ENCODE results near the gene NTN1.

NTN1 gene

DNA sequence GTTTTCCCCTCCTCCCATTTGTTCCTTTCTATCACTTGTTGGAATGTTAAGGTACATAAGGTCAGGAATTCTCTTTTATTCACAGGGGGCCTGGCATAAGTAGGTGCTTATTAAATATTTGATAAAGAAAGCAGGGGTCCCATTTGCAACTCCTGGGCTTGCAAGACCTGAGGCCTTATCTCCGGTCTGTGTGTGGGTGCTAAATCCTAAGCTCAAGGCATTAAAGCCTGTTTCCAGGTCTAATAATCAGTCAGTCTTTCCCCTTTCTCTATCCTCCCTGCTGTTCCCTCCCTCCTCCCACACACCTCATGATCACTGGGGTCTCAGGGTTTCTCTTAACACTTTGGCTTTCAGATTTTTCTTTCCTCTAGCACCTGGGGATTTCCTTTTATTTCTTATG is 17.1 kb downstream of the NTN1 start:
- no peak for DNase-seq

DNA sequence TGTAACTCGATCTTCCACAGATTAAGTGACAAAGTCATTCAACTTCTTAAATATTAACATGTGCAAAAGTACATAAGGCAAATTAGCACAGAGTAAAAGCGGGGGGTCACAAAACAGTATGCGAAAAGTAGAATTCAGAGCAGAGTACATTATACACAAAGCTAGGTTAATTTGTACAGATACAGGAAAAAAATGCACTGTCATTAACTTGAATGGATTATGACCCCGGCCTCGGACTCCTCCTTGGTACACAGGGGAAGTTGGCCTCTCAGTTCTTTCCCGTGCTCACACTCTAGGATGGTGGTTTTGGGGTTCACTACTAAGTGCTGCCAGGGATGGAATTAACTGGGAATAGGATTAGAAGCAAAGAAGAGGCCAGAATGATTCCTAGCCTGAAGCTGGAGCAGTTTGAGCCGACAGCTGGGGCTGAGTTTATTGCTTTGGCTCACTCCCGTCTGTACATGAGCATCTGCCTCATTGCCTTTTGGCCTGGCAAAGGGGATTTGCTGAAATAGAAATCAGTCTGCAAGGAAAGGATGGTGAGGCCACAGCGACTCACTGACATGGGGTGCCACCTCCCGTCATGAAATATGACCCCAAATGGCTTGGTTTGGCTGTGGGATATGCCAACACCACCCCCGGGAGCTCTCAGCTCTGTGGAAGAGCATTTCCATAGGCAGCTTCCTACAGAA is 23.6 kb downstream of the NTN1 start:
- DNase-seq: no peak

DNA sequence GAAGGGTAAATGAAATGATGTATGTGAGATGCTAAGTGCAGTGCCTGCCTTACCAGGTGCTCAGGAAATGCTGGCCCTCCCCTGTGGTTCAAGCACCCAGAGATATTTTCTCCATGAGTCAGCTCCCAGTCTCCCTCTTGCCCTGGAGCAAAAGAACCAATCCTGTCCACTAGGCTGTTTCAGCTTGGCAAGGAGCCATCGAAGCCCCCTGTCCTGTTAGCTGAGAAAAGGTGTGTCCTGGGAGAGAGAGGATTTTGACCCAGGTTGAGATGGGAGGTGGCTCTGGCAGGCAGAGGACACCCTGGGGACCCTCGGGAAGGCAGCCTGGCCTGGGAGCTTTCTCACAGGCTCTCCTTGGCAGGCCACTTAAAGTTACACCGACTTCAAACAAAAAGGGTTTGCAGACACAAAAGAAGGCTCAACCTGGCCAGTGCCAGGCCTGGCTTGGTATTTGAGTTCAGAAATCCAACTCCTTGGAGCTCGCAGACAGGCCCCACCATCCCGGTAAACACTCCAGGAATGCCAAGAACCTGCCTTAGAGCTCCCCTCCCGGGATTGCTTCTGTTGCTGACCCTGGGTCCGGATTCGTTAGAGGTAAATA is 29.6 kb downstream of the NTN1 start:
- DNase-seq: no peak

DNA sequence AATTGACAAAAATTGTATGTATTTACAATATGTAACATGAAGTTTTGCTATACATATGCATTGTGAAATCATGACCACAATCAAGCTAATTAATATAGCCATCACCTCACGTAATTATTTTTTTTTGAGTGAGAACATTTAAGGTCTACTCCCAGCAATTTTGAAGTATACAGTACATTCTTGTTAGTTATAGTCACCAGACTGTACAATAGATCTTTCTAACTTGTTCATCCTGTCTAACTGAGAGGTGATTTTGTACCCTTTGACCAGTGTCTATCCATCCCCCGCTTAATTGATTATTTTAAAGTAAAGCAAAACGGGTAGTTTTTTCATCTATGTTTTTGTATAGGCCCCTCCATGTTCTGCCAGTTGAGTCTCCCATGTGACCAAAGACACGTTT is 30.3 kb downstream of the NTN1 start:
- no peak for DNase-seq

DNA sequence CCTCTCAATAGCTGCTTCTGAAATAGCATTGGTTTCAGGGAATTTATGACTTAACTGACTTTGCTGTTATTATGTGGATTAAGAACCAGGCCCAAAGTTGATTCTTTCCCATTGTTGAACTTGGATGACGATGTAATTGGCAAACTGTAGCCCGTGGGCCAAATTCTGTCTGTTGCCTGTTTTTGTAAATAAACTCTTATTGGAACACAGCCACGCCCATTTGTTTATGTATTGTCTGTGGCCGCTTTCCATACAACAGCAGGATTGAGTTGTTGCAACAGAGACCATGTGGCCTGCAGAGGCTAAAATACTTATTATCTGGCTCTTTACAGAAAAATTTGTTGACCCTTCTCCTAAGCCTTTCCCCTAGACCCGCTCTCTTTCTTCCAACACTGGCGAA is 31.6 kb downstream of the NTN1 start:
- no peak for DNase-seq

DNA sequence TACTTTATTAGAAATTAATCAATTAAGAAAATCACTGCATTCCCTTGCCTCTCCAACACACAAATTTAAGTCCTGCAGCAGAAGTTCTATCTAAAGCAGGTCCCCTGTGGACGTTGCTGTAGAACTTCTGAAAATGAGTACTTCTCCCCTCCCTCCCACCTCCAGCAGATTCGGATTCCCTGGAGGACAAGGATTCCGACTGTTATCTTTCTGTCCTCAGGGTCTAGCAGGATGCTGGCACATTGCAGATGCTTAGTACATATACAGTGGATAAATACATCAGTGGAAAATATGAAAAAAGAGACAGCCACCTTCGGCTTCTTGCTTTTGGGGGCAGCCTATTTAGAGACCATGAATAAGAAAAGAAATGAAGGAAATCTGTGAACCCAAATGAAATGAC is 32.1 kb downstream of the NTN1 start:
- DNase-seq: no peak

DNA sequence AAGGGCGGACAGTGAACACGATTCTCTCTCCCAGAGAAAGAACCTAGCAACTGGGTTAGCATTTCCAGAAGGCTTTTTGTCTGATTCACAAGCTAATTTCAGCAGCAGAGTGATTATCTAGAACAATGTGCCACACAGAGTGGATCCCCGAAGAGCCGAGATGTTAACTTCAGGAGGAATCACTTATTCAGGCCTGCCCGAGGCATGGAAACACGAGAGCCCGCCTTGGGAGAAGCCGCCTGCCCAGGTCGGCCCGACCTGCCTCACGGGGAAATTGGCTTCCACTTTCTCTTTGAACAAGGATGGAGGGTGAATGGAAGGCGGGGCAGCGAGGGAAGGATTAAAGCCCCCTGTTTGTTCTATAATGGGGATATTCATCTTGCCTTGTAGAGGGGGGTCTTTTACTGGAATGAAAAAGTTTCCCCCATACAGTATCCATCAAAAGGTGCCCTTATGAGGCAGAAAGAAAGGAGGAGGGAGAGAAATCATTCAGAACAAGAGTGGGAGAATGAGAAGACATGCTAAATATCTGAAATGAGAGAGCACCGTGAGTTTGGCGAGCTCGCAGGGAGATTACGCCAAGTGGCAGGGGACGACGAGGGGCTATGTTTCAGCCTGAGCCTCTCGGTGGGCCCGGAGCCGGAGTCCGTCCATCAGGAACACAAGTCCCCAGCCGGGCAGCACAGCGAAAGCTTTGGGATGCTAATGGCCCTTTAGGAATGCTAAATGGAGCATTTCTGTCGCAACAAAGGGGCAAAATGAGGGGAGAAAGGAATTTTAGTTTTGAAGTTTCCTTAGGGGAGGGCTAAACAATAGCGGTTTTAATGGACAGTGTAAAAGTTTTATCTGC is 33.0 kb downstream of the NTN1 start:
- DNase-seq: no peak

DNA sequence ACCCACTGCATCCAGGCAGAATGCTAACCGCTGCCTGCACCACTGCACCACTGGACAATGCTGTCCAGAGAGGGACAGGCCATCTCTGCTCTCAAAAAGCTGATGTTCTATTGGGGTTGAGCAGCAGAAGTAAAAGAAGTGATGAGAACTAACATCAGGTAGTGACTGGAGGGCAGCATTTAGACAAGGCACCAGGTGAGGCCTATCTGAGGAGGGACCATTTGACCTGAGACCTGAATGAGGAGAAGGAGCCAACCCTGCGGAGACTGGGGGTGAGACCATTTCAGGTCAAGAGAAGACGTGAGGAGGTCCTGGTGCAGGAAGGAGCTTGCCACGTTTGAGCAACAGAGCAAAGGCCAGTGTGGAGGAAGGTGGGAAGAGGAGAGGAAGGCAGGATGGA is 34.0 kb downstream of the NTN1 start:
- DNase-seq: no peak

DNA sequence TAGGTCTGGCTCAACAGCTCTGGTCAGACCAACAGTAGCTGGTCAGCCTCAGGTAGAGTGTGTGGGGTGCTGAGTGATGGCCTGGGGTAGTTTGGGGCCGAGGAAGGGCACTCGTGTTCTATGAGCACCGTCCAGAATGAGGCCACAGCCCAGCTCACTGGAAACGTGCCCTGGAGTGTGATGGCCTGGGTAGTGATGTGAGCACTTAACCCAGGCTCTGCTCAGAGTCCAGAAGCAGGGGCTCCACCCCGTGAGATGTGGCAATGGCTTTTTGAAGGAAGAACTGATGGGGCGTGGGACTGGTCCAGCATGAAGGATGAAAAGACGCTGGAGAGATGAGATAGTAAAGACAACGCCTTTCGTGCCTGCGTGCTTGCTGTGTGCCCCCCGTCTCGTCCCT is 35.3 kb downstream of the NTN1 start:
- no peak for DNase-seq

DNA sequence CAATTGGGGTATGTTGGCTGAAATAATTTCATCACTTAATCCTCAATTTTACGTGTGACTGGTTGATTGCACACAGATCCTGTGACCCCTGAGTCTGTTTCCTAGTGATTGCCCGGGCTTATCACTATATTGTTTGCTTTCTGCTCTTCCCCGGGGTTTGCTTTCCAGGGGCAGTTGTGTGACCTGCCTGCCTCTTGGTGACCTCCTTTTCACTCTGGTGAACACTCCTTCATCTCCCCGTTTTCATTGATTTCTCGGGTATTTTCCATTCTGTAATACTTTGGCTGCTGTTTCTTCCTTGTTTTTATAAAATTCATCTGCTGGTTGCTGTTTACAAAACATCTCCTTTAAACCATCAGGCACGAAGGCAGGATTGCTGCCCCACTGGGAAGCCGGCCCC is 36.0 kb downstream of the NTN1 start:
- no peak for DNase-seq

DNA sequence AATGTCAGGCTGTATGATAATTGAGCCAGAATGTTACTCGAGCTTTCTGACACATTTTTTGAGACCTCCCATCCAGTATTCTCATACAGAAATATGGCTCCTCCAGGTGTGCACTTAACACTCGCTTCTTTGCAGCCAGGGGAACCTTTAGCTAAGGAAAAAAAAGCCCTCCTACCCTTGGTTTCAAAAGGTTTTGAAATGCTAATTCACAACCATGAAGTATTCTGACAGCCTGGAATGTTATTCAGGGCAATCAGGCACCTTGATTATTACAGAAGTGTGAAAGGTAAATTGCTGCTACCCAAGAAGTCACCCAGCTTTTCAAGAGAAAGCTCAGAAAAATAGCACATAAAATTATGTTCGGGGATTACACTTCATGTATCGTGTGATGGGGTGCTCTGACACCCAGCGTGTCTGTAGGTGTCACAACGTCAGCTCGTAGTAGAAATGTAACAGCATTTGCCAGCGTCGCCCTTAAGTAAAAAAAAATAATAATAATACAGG is 41.1 kb downstream of the NTN1 start:
- no peak for DNase-seq

DNA sequence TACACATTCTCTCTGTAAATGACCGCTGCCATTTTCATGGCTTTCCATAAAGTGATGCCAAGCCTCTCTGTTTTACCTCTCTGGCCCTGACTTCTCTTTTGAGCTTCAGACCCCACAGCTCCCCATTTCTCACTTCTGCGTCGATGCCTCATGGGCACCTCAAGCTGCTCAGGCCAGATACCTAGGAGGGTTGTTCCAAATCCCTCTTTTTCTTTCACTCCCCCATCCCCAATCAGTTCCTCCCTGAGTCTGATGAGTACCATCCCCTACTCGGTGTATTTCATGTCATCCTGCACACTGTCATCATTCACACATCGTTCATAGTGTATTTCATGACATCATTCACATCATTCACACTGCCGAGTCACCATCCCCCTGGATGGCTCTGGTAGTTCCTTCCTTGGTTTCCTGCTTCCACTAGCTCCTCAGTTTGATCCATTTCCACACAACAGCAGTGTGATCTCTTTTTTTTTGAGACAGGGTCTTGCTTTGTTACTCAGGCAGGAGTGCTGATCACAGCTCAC is 43.1 kb downstream of the NTN1 start:
- DNase-seq: no peak

DNA sequence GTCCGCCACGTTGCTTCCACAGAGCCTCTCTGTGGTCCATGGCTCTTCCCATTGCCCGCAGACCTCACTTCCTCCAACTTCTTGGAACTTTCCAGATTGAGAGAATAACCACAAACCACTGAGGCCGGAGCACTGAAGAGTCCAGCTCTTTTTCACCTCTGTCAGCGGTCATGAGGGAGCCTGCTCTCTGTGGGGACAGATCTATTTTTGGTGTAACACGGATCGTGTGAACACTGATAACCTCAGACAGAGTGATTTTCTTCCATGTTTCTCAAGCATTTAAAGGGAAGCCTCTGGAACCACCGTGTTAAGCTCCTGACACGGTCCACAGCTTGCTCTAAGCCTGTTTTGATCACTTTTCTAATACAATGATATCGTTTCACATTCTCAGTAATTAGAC is 49.7 kb downstream of the NTN1 start:
- DNase-seq: no peak

DNA sequence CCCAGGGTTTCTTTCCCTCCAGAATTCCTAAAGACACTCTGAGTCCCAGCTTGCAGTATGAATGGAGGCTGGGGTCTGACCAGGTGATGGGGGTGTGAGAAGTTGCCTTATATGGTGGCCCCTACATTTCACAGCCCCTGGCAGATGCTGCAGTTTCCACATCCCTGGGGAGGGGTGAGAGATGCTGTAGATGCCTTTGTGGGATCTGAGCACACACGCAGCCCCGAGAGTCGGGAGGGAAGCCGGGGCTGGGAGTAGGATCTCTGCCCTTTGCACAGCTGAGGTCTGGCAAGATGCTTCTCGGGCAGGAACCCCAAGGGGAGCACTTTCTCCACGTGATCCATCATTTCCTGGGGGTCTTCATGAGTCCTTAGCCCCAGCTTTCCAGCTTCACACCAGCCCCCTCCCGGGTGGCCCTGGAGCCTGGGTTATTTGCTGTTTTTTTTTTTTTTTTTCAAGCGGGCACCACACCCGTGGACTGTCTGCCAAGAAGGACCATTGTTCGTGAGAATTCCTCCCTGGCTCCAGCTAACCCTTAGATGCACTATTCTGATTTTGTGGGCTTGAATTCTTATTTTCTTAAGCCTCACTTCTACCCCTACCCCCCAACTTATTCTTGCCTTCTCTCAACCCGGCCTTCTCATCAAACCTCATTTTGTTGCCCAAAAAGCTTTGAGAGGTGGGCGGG is 50.6 kb downstream of the NTN1 start:
- DNase-seq: no peak

DNA sequence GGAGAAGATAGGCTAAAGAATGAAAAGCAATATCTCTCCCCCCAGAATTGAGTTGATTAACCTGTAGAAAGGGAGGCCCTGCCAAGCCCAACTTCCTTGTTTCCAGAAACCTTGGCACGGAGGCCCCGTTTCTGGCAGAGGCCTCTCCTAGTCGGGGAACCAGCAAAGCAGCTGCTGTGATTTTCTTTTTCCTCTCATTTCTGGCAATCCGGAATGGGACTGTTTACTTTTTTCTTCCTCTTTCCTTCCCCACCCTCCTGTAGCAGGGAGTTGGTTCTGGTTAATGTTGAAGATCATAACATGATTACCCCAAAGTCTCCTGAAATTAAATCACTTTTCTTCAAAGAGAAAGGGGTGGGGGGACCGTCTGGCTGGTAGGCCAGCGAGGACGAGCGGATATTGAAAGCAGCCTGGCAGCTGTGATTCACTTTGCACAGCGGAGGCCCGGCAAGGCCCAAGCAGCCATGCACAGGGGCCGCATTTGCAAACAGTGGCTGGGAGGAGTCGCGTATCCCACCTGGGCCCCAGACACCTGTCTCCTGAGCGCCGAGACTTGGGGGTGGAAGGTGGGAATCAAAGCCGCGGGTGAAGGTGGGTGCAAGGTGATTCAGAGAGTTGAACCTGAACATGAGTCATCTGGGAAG is 51.5 kb downstream of the NTN1 start:
- no peak for DNase-seq

DNA sequence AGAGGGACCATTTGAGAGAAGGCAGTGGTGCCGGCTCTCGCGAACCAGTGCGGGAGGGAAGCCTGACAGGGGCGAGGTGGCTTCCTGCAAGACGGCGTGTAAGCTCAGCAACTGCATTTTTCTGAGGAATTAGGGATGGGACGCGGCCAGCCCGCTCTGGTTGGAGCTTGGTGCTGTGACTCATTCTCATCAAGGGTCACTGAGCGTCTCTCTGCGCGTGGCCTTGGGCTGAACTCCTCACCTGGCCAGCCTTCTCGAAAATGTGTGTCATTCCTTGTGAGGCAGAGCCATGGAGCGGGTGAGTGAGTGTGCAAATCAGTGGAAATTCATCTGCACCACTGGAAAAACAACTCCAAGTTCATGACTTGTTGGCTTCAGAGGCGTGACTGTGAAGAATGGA is 52.8 kb downstream of the NTN1 start:
- DNase-seq: no peak

DNA sequence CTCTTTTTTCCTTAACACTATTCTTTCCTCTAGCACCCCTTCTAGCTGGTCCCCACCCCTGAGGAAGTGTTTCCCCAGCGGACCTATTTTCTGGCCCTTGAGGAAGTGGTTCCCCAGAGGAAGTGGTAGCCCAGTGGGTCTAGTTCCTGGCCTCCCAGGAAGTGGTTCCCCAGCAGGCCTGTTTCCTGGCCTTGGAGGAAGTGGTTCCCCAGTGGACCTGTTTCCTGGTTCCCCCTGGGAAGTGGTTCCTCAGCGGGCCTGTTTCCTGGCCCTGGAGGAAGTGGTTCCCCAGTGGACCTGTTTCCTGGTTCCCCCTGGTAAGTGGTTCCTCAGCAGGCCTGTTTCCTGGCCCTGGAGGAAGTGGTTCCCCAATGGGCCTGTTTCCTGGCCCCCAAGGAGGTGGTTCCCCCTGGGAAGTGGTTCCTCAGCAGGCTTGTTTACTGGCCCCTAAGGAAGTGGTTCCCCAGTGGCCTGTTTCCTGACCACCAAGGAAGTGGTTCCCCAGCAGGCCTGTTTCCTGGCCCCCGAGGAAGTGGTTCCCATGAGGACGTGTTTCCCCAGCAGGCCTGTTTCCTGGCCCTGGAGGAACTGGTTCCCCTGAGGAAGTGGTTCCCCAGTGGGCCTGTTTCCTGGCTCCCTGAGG is 58.3 kb downstream of the NTN1 start:
- no peak for DNase-seq

DNA sequence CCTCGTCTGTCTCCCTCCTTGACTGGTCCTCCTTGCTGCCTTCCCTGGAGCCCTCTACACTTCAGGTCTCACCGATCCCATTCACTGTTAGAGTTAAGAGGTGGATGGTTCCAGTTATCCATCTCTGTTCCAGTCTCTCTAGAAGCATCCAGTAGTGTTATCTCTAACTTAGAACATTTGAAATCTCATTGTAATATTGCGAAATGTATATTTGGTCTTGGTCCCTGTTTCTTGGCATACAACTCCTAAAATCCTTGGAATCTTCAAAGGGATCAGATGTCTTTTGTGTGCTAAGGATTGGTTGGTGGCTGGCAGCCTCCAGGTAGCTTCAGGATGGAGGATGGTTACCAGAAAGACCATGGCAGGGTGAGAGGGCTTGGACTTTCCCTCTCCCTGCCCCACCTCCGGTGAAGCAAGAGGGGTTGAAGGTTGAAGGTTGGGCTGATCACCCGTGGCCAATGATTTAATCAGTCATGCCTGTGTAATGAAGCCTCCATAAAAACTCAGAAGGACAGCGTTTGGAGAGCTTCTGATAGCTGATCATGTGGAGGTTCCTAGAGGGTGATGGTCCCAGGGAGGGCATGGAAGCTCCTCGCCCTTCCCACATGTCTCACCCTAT is 59.1 kb downstream of the NTN1 start:
- DNase-seq: no peak

DNA sequence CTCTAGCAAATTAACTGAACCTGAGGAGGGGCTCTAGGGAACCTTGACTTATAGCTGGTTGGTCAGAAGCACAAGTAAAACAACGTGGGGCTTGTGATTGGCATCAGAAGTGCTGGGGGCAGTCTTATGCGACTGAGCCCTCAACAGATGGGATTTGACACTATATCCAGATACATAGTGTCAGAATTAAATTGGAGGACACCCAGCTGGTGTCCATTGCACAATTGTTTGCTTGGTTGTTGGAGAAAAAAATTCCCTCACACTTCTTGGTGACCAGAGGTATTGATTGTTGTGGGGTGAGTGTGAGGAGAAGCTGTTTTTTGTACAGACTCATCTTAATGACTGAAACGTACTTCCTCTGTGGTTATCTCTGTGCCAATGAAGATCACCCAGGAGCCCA is 59.7 kb downstream of the NTN1 start:
- DNase-seq: no peak

DNA sequence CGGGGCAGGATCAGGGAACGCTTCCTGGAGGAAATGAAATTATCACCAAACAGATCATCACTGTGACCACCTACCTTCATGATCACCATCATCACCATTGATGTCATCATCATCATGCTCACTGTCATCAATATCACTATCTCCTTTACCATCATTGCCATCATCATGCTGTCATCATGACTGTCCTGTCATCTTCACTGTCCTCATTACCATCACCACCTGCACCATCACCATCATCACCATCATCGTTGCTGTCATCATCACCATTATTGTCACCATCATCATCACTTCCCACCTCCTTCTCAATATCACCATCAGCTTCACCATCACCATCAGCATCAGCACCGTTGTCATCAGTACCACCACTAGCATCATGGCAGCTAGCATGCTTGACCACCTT is 65.3 kb downstream of the NTN1 start:
- DNase-seq: no peak

DNA sequence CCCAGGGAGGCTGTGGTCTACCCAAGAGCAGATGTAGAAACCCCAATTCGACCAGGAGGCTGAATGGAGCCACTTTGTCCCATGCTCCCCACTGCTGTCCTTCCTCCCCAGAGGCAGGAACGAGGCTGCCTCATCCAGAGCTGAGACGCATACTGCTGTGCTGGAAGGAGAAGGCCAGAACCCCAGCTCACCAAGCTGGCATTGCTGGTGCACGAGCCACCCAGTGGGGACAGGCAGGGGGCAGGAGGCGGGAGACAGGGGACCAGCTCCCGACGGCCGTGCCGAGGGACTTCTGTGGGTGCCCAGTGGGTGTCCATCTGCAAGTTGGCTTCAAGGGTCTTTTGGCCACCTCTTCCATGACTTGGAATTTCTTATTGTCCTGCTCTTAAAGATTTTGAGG is 66.6 kb downstream of the NTN1 start:
- DNase-seq: no peak

DNA sequence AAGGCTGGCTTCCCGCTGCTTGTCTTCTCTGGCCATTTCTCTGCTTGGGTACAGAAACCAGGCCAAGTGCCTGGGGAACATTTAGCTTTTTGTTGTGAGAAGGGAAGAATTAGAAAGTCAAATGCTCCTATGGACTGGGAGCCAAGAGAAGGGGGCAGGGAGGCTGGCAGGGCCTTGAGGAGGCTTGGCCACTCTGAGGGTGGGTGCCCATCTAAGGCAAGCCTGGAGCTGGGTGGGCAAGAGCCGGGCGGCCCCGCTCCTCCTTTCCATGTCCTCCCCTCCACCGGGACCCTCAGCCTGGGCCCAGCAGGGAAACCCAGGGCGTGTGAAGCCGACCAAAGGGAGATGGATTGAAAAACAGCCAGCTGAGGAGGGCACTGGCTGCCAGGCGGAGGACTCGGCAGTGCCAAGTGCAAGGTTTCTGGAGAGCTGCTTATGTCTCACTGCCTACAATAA is 69.4 kb downstream of the NTN1 start:
- DNase-seq: no peak
